Femur (tissue), 1 donor: ENCODE results near the gene SGK1.
"Not testable (repeated sequence)": the region's sequence is repeated elsewhere in the genome, so short reads cannot be mapped to it uniquely, and the experiment has no call there.

ENCODE experiments used
- DNase-seq: peaks from one replicate; pipeline ENCODE4 v3.0.0-alpha.2; 2017

Gene SGK1

GRCh38 chr6:134326192-134326591 is 8.3 kb upstream of the SGK1 start:
- DNase-seq: not testable (repeated sequence)

GRCh38 chr6:134324766-134325165 is 6.9 kb upstream of the SGK1 start:
- no peak for DNase-seq

GRCh38 chr6:134324141-134324540 is 6.2 kb upstream of the SGK1 start:
- DNase-seq: no peak

GRCh38 chr6:134323698-134324097 is 5.8 kb upstream of the SGK1 start:
- no peak for DNase-seq

GRCh38 chr6:134323294-134323693 is 5.4 kb upstream of the SGK1 start:
- no peak for DNase-seq

GRCh38 chr6:134322216-134322615 is 4.3 kb upstream of the SGK1 start:
- no peak for DNase-seq

- no peak for DNase-seq
These were observed 3.3 kb upstream of the SGK1 start for GRCh38 chr6:134321246-134321645.

GRCh38 chr6:134319686-134320085 is 1.8 kb upstream of the SGK1 start:
- not testable (repeated sequence) for DNase-seq

- no peak for DNase-seq
These were observed 1.0 kb upstream of the SGK1 start for GRCh38 chr6:134318974-134319281.

GRCh38 chr6:134318236-134318973 is 493 bp upstream of the SGK1 start:
- DNase-seq: no peak

GRCh38 chr6:134316733-134317431 is 1.0 kb downstream of the SGK1 start:
- DNase-seq: no peak

- no peak for DNase-seq
These were observed 1.9 kb downstream of the SGK1 start for GRCh38 chr6:134315974-134316441.

- no peak for DNase-seq
These were observed 2.7 kb downstream of the SGK1 start for GRCh38 chr6:134315189-134315588.

GRCh38 chr6:134314006-134314821 is 3.7 kb downstream of the SGK1 start:
- DNase-seq: no peak

GRCh38 chr6:134312038-134312660 is 5.8 kb downstream of the SGK1 start:
- no peak for DNase-seq

GRCh38 chr6:134310817-134311216 is 7.1 kb downstream of the SGK1 start:
- no peak for DNase-seq

- DNase-seq: no peak
These were observed 7.8 kb downstream of the SGK1 start for GRCh38 chr6:134309983-134310605.

- no peak for DNase-seq
These were observed 8.7 kb downstream of the SGK1 start for GRCh38 chr6:134309227-134309626.

GRCh38 chr6:134308800-134309199 is 9.1 kb downstream of the SGK1 start:
- DNase-seq: no peak

GRCh38 chr6:134307870-134308269 is 10.0 kb downstream of the SGK1 start:
- DNase-seq: no peak

- no peak for DNase-seq
These were observed 10.8 kb downstream of the SGK1 start for GRCh38 chr6:134307075-134307474.

- not testable (repeated sequence) for DNase-seq
These were observed 13.5 kb downstream of the SGK1 start for GRCh38 chr6:134304381-134304780.

- DNase-seq: no peak
These were observed 14.0 kb downstream of the SGK1 start for GRCh38 chr6:134303891-134304290.
